Measurements from ENCODE around the gene PPFIA1.

- TF ChIP-seq POLR2A (IDR thresholded peaks at IDR 0.05; ENCODE audit: low read length) (no peak), GATA1 (IDR thresholded peaks at IDR 0.05; ENCODE audit: low read depth, low read length) (no peak)
These were observed 32.6 kb downstream of the PPFIA1 start for GRCh38 chr11:70303070-70303469.
